ENCODE results near the gene SGO1. TPM values are rescaled to one million over a fixed set of nuclear protein-coding genes. Genes with fewer than 3 reads are reported as not detected.

Gene SGO1
- total RNA-seq, 1 experiment from 2014 or later = 34.3 TPM

GRCh38 chr3:20230954-20231353 lies 44.9 kb upstream of the SGO1 start (continued):
- no peak for TF ChIP-seq ZNF281 (CRISPR knock-in tag; IDR thresholded peaks at IDR 0.05)

GRCh38 chr3:20225769-20226168 lies 39.8 kb upstream of the SGO1 start:
- TF ChIP-seq E2F5 (CRISPR knock-in tag; IDR thresholded peaks at IDR 0.05) (no peak), PRDM15 (CRISPR knock-in tag; IDR thresholded peaks at IDR 0.05) (no peak), CTCF (IDR thresholded peaks at IDR 0.05) (no peak), SMAD3 (CRISPR knock-in tag; IDR thresholded peaks at IDR 0.05; ENCODE audit: borderline replicate concordance) (no peak), HMGA2 (CRISPR knock-in tag; IDR thresholded peaks at IDR 0.05) (no peak), E2F1 (CRISPR knock-in tag; IDR thresholded peaks at IDR 0.05) (no peak), ATF3 (CRISPR knock-in tag; conservative IDR thresholded peaks at IDR 0.05) (no peak), GTF2I (CRISPR knock-in tag; conservative IDR thresholded peaks at IDR 0.05) (no peak)
- Mint-ChIP-seq H3K27me3 (ENCODE audit: low read depth) (no peaks in the 10 kb centered on the region), H3K36me3 (no peaks in the 10 kb centered on the region), H3K27ac (no peak overlapping the region), H3K4me1 (peaks cover 15% of the 10 kb centered on the region), H3K9me3 (no peaks in the 10 kb centered on the region), H3K4me3 (no peak overlapping the region)
- ChIA-PET POLR2A (no interaction called here), CTCF (interaction anchor here (0.9 to 1.4 kb wide), 5 partner anchors 39 to 307 kb away, joined by 3 to 6 read pairs (median 4); no protein-coding TSS in a partner anchor)
- ATAC-seq (peak; percentile 85), DNase-seq (ENCODE audit: low spot score) (no peak)

GRCh38 chr3:20222274-20222673 lies 36.3 kb upstream of the SGO1 start:
- ChIA-PET POLR2A (no interaction called here), CTCF (interaction anchor here (1.0 kb wide), 1 partner anchor 290 kb away, joined by 4 read pairs; no protein-coding TSS in a partner anchor)
- H3K4me1 Mint-ChIP-seq = peaks cover 11% of the 10 kb centered on the region
- H3K4me3 Mint-ChIP-seq = no peak overlapping the region
- DNase-seq (ENCODE audit: low spot score) (no peak), ATAC-seq (peak; percentile 66)
- no peak for TF ChIP-seq KAT7 (CRISPR knock-in tag; IDR thresholded peaks at IDR 0.05; ENCODE audit: borderline replicate concordance)
- TF ChIP-seq FOXK1 (CRISPR knock-in tag; IDR thresholded peaks at IDR 0.05) = no peak
- no peaks in the 10 kb centered on the region for H3K36me3 Mint-ChIP-seq
- no peak overlapping the region for H3K27ac Mint-ChIP-seq
- H3K27me3 Mint-ChIP-seq (ENCODE audit: low read depth) = no peaks in the 10 kb centered on the region
- no peaks in the 10 kb centered on the region for H3K9me3 Mint-ChIP-seq
